Epithelial cell of alveolus of lung (primary cell): ENCODE measurements around the gene MNAT1. TPM values are rescaled to one million over a fixed set of nuclear protein-coding genes. Genes with fewer than 3 reads are reported as not detected.

Experiments used
- total RNA-seq: library from RNA; depleted of rRNA; stranded (reverse); fragments of >200 nt; gene quantifications from 2 replicates; pipeline ENCODE4 v1.2.1, GENCODE V29; 2015

MNAT1 gene
- total RNA-seq: 15.4 and 39.0 TPM in 2 replicates

GRCh38 chr14:60734465-60735242, at the start of gene MNAT1:
TSS of gene MNAT1 (plus strand) at chr14:60734761. CDS start at chr14:60734863, 102 bp downstream.

GRCh38 chr14:60723907-60724618, 10.5 kb upstream of the MNAT1 start, which contains the start of gene SIX4:
TSS of gene SIX4 (minus strand) at chr14:60724351. CDS start at chr14:60724074, 277 bp downstream.

GRCh38 chr14:60980811-60981632, 246.5 kb downstream of the MNAT1 start, which contains the start of the genes SLC38A6 and TRMT5:
TSS of gene SLC38A6 (plus strand) at chr14:60981245. CDS start at chr14:60981278, 33 bp downstream.
TSS of gene TRMT5 (minus strand) at chr14:60981079. CDS start at chr14:60980973, 106 bp downstream.

Other genes starting within 250 kb of the MNAT1 start
- gene C14orf39, start 248.7 kb upstream of the MNAT1 start, total RNA-seq: 0.56 and 0.78 TPM in 2 replicates
- gene SIX6, start 225.6 kb upstream of the MNAT1 start, total RNA-seq: not detected in 2 replicates
- 2.4 and 10.5 TPM in 2 replicates for gene SIX1, start 85.3 kb upstream of the MNAT1 start, total RNA-seq
- gene SIX4, start 10.4 kb upstream of the MNAT1 start, total RNA-seq: 17.6 and 22.1 TPM in 2 replicates
- 10.2 and 11.7 TPM in 2 replicates for gene TRMT5, start 246.3 kb downstream of the MNAT1 start, total RNA-seq
- gene SLC38A6, start 246.5 kb downstream of the MNAT1 start, total RNA-seq: 16.5 and 18.9 TPM in 2 replicates